Neutrophil (primary cell): ENCODE results near the gene SINHCAF.

Source experiments
- H3K27ac ChIP-seq: fragments of 200-600 bp; sonication (generic); 2 replicates; pipeline ENCODE4 v1.5.1; 2016; ENCODE audit warnings: mild to moderate bottlenecking, moderate library complexity
- H3K27me3 ChIP-seq: fragments of 200-600 bp; sonication (generic); 2 replicates; pipeline ENCODE4 v1.6.0; 2016; ENCODE audit warnings: mild to moderate bottlenecking
- H3K36me3 ChIP-seq: fragments of 200-600 bp; sonication (generic); 2 replicates; pipeline ENCODE4 v1.5.1; 2017
- H3K4me1 ChIP-seq, 2 experiments: fragments of 200-600 bp in 1 of 2; sonication (generic) in 1 of 2; 1 replicate in 1 of 2; 2 replicates in 1 of 2; pipeline versions ENCODE4 v1.5.1 to v1.6.1; 2013 to 2016; ENCODE audit warnings: low read depth in 1 of 2, low read length in 1 of 2, mild to moderate bottlenecking in 1 of 2, moderate library complexity in 1 of 2; ENCODE audit not compliant: control insufficient read depth in 1 of 2, insufficient read depth in 1 of 2
- H3K4me3 ChIP-seq, 2 experiments: fragments of 200-600 bp in 1 of 2; sonication (generic) in 1 of 2; 1 replicate in 1 of 2; 2 replicates in 1 of 2; pipeline ENCODE4 v1.5.1; 2013 to 2016; ENCODE audit warnings: low read depth in 1 of 2, low read length in 1 of 2, mild to moderate bottlenecking in 1 of 2, moderate library complexity in 1 of 2
- H3K9me3 ChIP-seq: fragments of 200-600 bp; sonication (generic); 2 replicates; pipeline ENCODE4 v1.5.1; 2016
- CTCF ChIP-seq: fragments of 200-600 bp; sonication (generic); IDR thresholded peaks from 2 replicates; pipeline ENCODE4 v1.5.1; 2016; ENCODE audit warnings: antibody characterized with exemption

Gene SINHCAF

GRCh38 chr12:31322801-31323207, 3.1 kb downstream of the SINHCAF start:
- Histone ChIP-seq H3K4me1 (peaks cover 37 to 49% of the 10 kb centered on the region in 2 experiments), H3K4me3 (peak overlapping the region; percentile 94 to 97), H3K27ac (peak overlapping the region; percentile 89), H3K36me3 (no peaks in the 10 kb centered on the region), H3K9me3 (no peaks in the 10 kb centered on the region), H3K27me3 (no peaks in the 10 kb centered on the region)
- no peak for TF ChIP-seq CTCF

- Histone ChIP-seq H3K27ac (no peak overlapping the region), H3K4me3 (no peak overlapping the region), H3K4me1 (peaks cover 45 to 59% of the 10 kb centered on the region in 2 experiments), H3K36me3 (no peaks in the 10 kb centered on the region), H3K27me3 (no peaks in the 10 kb centered on the region), H3K9me3 (no peaks in the 10 kb centered on the region)
- no peak for TF ChIP-seq CTCF
These were observed 4.1 kb downstream of the SINHCAF start for GRCh38 chr12:31321897-31322228.

DNA sequence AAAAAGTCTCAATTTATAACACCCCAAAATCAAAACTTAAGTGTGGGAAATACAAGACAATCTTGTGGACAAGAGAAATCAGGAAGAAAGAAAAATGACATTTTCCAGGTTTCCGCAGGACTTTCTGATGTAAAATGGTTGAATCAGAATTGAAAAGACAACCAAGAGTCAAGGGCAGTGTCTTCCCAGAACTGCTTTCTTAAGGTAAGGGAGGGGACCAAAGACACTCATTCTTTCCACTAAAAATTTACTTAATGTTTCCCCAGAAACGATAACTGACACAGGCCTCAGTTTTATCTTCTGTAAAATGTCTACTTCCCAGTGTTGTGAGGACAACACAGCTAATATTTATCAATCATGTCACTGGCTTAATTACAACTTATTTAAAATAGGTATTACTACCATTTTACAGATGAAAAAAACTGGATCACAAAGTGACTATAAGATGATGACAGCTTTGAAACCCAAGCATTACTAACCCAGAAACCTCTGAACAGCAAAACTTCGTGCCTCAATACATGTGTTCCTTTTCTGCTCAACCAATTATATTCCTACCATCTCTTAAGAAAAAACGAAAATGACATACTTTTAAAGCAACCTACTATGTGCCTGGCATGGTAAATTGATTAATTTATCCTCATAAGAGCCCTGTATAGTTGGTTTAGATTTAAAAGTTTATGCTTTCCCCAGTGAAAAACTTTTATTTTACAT, 4.6 kb downstream of the SINHCAF start:
- no peaks in the 10 kb centered on the region for H3K27me3 ChIP-seq
- H3K36me3 ChIP-seq = no peaks in the 10 kb centered on the region
- no peaks in the 10 kb centered on the region for H3K9me3 ChIP-seq
- H3K4me1 ChIP-seq = peaks cover 48 to 58% of the 10 kb centered on the region in 2 experiments
- TF ChIP-seq CTCF = no peak
- no peak overlapping the region for H3K27ac ChIP-seq
- no peak overlapping the region for H3K4me3 ChIP-seq

DNA sequence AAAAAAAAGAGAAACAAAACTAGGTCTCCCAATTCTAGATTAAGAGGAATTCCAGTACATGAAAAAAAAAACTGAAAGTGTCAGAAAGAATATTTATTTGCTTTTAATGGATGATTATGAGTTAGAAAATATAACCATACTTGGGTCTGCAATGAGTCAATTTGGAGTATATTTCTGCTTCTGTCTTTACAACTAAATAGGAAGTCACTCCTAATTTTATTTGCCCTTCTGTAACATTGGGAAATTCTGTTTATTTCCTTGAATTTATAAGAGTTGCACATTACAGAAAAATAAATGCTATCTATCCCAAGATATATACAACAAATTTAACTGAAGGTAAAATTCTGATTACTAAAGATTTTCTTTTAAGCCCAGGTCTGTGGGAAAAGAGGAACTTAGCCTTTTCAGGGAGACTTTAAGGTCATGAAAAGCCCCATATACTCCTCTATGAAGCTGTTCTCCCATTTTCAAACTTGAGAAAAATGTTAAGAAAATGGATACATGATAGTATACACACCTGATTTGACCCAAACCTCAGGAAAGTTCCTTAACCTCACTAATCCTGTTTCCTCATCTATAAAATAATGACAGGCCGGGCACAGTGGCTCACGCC, 7.2 kb downstream of the SINHCAF start:
- Histone ChIP-seq H3K4me1 (peaks cover 57 to 58% of the 10 kb centered on the region in 2 experiments), H3K27ac (peak overlapping the region; percentile 80), H3K9me3 (no peaks in the 10 kb centered on the region), H3K36me3 (no peaks in the 10 kb centered on the region), H3K27me3 (no peaks in the 10 kb centered on the region), H3K4me3 (no peak overlapping the region)
- TF ChIP-seq CTCF = no peak

GRCh38 chr12:31317471-31318395, 8.2 kb downstream of the SINHCAF start:
- TF ChIP-seq CTCF = no peak
- no peaks in the 10 kb centered on the region for H3K36me3 ChIP-seq
- peak overlapping the region; percentile 60 to 61 for H3K4me3 ChIP-seq
- H3K27ac ChIP-seq = peak overlapping the region; percentile 80
- H3K9me3 ChIP-seq = no peaks in the 10 kb centered on the region
- H3K27me3 ChIP-seq = no peaks in the 10 kb centered on the region
- peaks cover 49 to 50% of the 10 kb centered on the region in 2 experiments for H3K4me1 ChIP-seq
